ENCODE results near the gene ZNF740.

ZNF740 gene

DNA sequence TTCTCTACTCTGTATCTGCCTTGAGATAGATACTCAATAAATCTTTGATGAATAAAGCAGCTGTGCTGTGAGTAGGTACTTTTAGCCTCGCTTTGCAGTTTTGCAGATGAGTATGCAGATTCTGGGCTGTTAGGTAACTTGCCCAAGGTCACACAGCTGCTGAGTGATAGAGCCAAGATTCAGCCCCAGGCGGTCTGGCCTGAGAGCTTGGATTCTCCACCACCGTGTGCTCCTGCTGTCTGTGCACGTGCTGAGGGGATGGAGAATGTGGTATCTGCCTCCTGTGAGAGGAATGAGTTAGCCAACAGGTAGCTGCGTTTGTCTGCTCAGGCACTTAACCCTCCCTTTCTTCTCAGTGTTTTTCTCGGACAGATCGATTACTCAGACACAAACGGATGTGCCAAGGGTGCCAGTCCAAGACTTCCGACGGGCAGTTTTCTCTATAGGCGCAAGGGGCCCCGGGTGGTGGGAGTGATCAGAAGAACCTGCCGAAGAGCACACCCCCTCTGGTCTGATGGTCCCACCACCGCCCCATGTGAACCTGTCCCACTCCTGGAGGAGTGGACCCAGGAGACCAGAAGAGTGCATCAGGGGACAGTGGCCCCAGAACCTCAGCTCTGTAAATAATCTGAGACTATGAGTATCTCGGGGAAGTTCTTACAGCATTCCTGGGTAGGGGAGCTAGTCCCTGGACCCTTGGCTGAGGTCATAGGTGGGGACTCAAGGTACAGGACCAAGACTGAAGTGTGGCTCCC, 6.8 kb downstream of the ZNF740 start:
- DNase-seq (ENCODE audit: low read depth in 2 of 2), result no peak
- H3K4me3 ChIP-seq (replicated peaks in 1 of 2; ENCODE audit: low read depth in 2 of 2, low read length in 2 of 2), result no peak overlapping the region
- TF ChIP-seq, protein P1, sequence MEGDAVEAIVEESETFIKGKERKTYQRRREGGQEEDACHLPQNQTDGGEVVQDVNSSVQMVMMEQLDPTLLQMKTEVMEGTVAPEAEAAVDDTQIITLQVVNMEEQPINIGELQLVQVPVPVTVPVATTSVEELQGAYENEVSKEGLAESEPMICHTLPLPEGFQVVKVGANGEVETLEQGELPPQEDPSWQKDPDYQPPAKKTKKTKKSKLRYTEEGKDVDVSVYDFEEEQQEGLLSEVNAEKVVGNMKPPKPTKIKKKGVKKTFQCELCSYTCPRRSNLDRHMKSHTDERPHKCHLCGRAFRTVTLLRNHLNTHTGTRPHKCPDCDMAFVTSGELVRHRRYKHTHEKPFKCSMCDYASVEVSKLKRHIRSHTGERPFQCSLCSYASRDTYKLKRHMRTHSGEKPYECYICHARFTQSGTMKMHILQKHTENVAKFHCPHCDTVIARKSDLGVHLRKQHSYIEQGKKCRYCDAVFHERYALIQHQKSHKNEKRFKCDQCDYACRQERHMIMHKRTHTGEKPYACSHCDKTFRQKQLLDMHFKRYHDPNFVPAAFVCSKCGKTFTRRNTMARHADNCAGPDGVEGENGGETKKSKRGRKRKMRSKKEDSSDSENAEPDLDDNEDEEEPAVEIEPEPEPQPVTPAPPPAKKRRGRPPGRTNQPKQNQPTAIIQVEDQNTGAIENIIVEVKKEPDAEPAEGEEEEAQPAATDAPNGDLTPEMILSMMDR (IDR thresholded peaks at IDR 0.05; ENCODE audit: low read depth, low read length), result no peak

DNA sequence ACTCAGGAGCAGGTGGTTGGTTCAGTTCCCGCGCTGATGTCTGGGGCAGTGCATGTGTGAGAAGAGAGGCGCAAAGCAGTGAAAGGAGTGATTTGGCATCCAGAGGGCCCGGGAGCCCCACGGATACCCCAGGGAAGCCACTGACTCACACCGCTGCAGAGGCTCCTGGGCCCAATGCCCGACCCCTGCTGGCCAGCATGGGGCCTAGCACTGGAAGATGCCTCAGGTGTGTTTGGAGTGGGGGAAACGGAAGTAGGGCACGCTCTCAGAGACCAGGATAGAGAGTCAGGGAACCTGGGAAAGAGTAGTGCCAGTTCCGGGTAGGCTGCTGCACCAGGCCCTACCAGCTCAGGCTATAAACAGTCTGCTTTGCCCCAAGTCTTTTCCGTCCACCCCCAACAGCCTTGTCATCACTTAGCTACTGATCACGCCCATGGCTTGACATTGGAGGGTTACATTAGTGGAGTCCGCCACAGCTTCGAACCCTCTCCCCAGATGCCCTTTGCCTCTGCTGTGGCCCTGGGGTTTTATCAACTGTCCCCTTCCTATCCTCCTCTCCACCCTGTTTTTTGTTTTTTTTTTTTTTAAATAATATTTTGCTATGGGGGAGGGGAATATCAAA, 9.7 kb downstream of the ZNF740 start:
- no peak overlapping the region for H3K4me3 ChIP-seq (replicated peaks in 1 of 2; ENCODE audit: low read depth in 2 of 2, low read length in 2 of 2)
- peak; percentile 76 to 77 for DNase-seq (ENCODE audit: low read depth in 2 of 2)
- TF ChIP-seq, protein P1 (IDR thresholded peaks at IDR 0.05; ENCODE audit: low read depth, low read length), result peak; percentile 96

DNA sequence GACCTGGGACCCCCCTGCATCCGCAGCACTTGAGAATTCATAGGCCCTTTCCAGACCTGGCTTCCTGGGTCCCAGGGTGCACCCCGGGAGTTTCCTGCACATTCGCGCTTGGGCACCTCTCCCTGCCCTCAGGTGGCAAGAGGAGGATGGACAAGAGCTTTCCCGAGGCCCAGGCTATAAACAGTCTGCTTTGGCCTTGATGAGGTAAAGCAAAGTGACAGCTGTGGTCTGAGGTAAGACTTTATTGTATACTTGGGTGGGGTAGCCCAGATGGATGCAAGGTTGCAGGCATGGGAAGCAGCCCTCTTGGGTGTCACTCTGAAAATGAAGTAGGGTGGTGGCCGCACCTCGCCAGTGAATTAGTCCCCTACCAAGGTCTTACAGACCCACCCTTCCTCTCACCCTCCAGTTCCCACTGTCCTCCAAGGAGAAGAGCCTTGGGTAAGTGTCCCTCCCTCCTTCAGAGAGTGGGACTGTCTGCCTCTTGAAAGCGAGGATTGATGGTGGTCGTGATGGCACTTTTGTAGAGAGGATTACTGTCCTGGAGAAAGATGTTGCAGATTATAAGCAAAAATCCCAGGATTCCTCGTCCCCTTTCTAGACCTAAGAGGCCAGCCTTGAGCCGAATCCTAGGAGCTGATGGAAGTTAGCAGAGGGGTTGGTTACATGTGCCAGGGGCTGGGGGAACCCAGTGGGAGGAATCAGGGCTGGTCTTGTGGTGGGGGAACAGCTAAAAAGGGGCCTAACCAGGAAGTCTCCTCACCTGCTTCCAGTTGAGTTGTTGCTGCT, 10.8 kb downstream of the ZNF740 start:
- no peak overlapping the region for H3K4me3 ChIP-seq (replicated peaks in 1 of 2; ENCODE audit: low read depth in 2 of 2, low read length in 2 of 2)
- TF ChIP-seq, protein P1 (IDR thresholded peaks at IDR 0.05; ENCODE audit: low read depth, low read length), result no peak
- DNase-seq (ENCODE audit: low read depth in 2 of 2), result no peak

DNA sequence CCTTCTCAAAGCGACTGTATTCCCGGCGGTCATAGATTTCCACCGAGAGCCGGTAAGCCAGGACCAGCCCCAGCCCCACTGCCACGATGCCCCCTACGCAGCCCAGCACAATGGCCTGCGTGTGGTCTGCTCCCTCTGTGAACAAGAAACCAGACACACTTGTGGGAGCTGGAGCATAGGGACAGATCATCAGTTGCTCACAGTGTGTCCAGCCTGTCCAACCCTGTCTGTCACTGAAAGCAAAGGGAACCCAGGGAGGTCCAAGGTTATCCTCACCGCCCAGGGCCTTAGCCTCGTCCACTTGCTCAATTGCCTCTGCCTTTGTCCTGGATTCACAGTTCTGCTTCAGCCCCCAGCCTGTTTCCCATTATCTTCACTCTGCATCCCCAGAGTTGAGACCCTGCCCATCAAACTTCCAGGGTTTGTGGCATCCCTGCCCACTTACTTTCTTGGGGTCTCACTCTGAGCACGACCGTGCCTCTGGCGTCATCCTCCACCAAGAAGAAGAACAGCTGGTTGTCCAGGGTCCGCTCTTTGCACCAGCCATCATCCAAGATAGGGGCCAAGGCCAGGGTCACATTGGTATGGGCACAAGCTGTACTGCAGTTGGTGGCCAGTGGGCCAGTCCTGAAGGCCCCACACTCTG, 11.5 kb downstream of the ZNF740 start:
- TF ChIP-seq, protein P1 (IDR thresholded peaks at IDR 0.05; ENCODE audit: low read depth, low read length), result no peak
- DNase-seq (ENCODE audit: low read depth in 2 of 2), result no peak
- H3K4me3 ChIP-seq (replicated peaks in 1 of 2; ENCODE audit: low read depth in 2 of 2, low read length in 2 of 2), result no peak overlapping the region

DNA sequence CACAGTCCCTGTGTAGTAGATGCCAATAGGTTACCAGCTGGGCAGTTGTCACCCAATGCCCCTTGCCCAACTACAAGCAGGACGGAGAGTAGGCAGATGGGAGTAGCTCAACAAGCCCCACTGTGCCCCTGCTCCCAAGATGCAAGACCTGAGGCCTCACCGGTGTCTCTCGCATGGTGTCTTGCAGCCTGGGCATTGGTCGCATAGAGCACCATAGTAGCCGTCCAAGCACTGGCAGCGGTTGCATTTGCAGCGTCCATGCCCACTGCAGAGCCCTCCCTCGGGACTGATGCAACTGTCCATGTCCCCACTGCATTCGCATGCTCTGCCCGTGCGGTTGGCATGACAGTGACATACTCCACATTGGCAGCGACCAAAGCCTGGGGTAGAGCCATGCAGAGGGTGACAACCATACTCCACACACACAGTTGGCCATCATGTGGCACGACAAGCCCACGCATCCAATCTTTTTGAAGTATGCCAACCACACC, 12.1 kb downstream of the ZNF740 start:
- H3K4me3 ChIP-seq (replicated peaks in 1 of 2; ENCODE audit: low read depth in 2 of 2, low read length in 2 of 2), result no peak overlapping the region
- DNase-seq (ENCODE audit: low read depth in 2 of 2), result no peak
- TF ChIP-seq, protein P1 (IDR thresholded peaks at IDR 0.05; ENCODE audit: low read depth, low read length), result no peak

DNA sequence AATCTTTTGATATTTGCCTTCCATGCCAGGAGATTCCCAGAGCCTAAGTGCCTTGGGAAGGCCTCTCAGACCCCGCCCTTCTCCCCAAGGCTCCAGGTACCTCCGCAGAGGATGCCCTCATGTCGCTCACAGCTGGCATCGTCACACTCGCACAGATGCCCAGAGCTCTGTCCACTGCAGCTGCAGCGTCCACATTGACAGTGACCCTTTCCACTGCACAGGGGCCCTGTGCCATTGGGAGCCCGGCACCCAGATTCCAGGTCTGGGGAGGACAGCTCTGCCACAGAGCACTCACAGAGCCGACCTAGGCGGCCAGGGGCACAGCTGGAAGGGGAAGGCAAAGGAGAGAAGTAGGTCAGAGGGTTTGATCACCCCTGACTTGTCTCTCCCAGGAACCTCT, 12.5 kb downstream of the ZNF740 start:
- TF ChIP-seq, protein P1 (IDR thresholded peaks at IDR 0.05; ENCODE audit: low read depth, low read length), result no peak
- H3K4me3 ChIP-seq (replicated peaks in 1 of 2; ENCODE audit: low read depth in 2 of 2, low read length in 2 of 2), result no peak overlapping the region
- DNase-seq (ENCODE audit: low read depth in 2 of 2), result no peak

Data from cardiac fibroblast (primary cell).